Measurements from ENCODE around the gene OR52H1. TPM values are rescaled to one million over a fixed set of nuclear protein-coding genes. Genes with fewer than 3 reads are reported as not detected.

The OR52H1 gene
- total and polyA plus RNA-seq, 2 of the 4 experiments (the other 2 are of a cell fraction) = 0.18 TPM; not detected in 1

- peak within 1 kb of the TSS; percentile 35; the same call in 1 of the 2 replicates for H2AK5ac ChIP-seq (ENCODE audit: low read depth, low read length)
- peak within 1 kb of the TSS; percentile 49 for H3K4me3 ChIP-seq (ENCODE audit: insufficient read depth, low read depth, low read length)
- H3K4ac ChIP-seq (ENCODE audit: low read depth, low read length) = peak within 1 kb of the TSS; percentile 73
- H3K9ac ChIP-seq (ENCODE audit: low read depth, low read length) = peak within 1 kb of the TSS; percentile 58
- no peaks in the 10 kb centered on the region for H3K36me3 ChIP-seq (ENCODE audit: control insufficient read depth, insufficient read depth, low read length)
- peak within 1 kb of the TSS; percentile 67; the same call in 1 of the 3 replicates for H2BK15ac ChIP-seq (ENCODE audit: low read depth, low read length)
- peak within 1 kb of the TSS; percentile 62 to 83; a peak in 3 of 4 replicates for H4K8ac ChIP-seq (ENCODE audit: low read depth in 2 of 2, low read length in 2 of 2)
- H3K4me1 ChIP-seq (ENCODE audit: control insufficient read depth, insufficient read depth, low read length) = peaks cover 8% of the 10 kb centered on the region
- H4K5ac ChIP-seq (ENCODE audit: low read depth, low read length) = peak within 1 kb of the TSS; percentile 47
- H2AK9ac ChIP-seq (replicated peaks; ENCODE audit: low read depth, low read length, poor library complexity) = peak within 1 kb of the TSS; percentile 13
- peak within 1 kb of the TSS; percentile 92 for H3K23ac ChIP-seq (ENCODE audit: low read depth, low read length)
- no peaks in the 10 kb centered on the region for H3K9me3 ChIP-seq (ENCODE audit: control insufficient read depth, insufficient read depth, low read length)
- H2BK5ac ChIP-seq (ENCODE audit: low read depth, low read length, poor library complexity, severe bottlenecking) = peak within 1 kb of the TSS; percentile 1
- ATAC-seq (ENCODE audit: low read depth) (peak; percentile 66), DNase-seq (peak; percentile 35)
- dilution Hi-C loops (cut with HindIII; ENCODE audit: low sequenced_read_pairs, unreplicated experiment) = no loop called here
- ChIA-PET POLR2A (ENCODE audit: unreplicated experiment) (no interaction called here), CTCF (interaction anchor here (1.1 kb wide), 1 partner anchor 93 kb away, joined by 3 read pairs; the partner anchor contains the start of gene TRIM22)
- peak within 1 kb of the TSS; percentile 69 for H2AFZ ChIP-seq (replicated peaks; ENCODE audit: low read length, poor library complexity)
- 20% methylated on average over 1 of the region's 20 CpGs; no CpG with 5 or more reads in 1 of the 2 experiments for WGBS, 2 experiments (ENCODE audit: extremely low coverage in 2 of 2, insufficient read length in 1 of 2)
- H3K79me1 ChIP-seq (ENCODE audit: low read depth in 1 of 2, low read length in 2 of 2) = peaks cover 4 to 22% of the 10 kb centered on the region in 2 experiments; a peak in 3 of 4 replicates
- intact Hi-C loops (cut with micrococcal nuclease) = loop anchor here (10.0 kb wide), 1 partner anchor 1872 kb away; no protein-coding TSS in a partner anchor
- no peaks in the 10 kb centered on the region for H3K27me3 ChIP-seq (ENCODE audit: control insufficient read depth, insufficient read depth, low read length)
- H3K14ac ChIP-seq (replicated peaks; ENCODE audit: low read depth, low read length) = peak within 1 kb of the TSS; percentile 30
- H3K56ac ChIP-seq (ENCODE audit: extremely low read depth, insufficient read depth, low read length) = peak within 1 kb of the TSS; percentile 63; the same call in 1 of the 2 replicates
- peak within 1 kb of the TSS; percentile 31 for H3K27ac ChIP-seq (ENCODE audit: insufficient read depth, low read length)
- H3K18ac ChIP-seq (ENCODE audit: low read depth, low read length) = peak within 1 kb of the TSS; percentile 61
- H3K4me2 ChIP-seq (ENCODE audit: low read depth, low read length) = peak within 1 kb of the TSS; percentile 99
- H3K9me1 ChIP-seq (ENCODE audit: insufficient read depth, low read length) = peaks cover 1% of the 10 kb centered on the region; the same call in 1 of the 2 replicates
- H2BK120ac ChIP-seq (ENCODE audit: low read depth, low read length) = peak within 1 kb of the TSS; percentile 73
- in situ Hi-C loops (cut with MboI; ENCODE audit: low sequenced_read_pairs) = no loop called here
- peak within 1 kb of the TSS; percentile 42 for H2BK20ac ChIP-seq (ENCODE audit: low read depth, low read length)
- H4K20me1 ChIP-seq (ENCODE audit: insufficient read depth, low read length) = no peaks in the 10 kb centered on the region
- BruUV-seq (replicated peaks) = no TSS peak
- H4K91ac ChIP-seq (ENCODE audit: insufficient read depth, low read depth, low read length) = peak within 1 kb of the TSS; percentile 40
- TF ChIP-seq BHLHE40 (IDR thresholded peaks at IDR 0.05; ENCODE audit: low read depth, low read length) (no peak), NFE2L2 (IDR thresholded peaks at IDR 0.05; ENCODE audit: low read depth, low read length) (no peak), MAZ (IDR thresholded peaks at IDR 0.05; ENCODE audit: borderline replicate concordance, low read depth, low read length) (no peak), USF2 (IDR thresholded peaks at IDR 0.05; ENCODE audit: low read depth, low read length) (no peak), CEBPB (IDR thresholded peaks at IDR 0.05; ENCODE audit: low read depth, low read length) (no peak), MXI1 (IDR thresholded peaks at IDR 0.05; ENCODE audit: borderline replicate concordance, low read depth, low read length) (no peak), SMC3 (IDR thresholded peaks at IDR 0.05; ENCODE audit: low read depth, low read length) (no peak), CTCF (conservative IDR thresholded peaks at IDR 0.05; ENCODE audit: low read depth, low read length) (no peak), ELK1 (IDR thresholded peaks at IDR 0.05; ENCODE audit: borderline replicate concordance, low read depth, low read length) (no peak), FOS (IDR thresholded peaks at IDR 0.05; ENCODE audit: low read depth, low read length) (no peak), RFX5 (IDR thresholded peaks at IDR 0.05; ENCODE audit: low read depth, low read length) (no peak), POLR2A (IDR thresholded peaks at IDR 0.05; ENCODE audit: low read depth, low read length) (no peak), RAD21 (IDR thresholded peaks at IDR 0.05; ENCODE audit: low read length) (no peak), MAFK (IDR thresholded peaks at IDR 0.05; ENCODE audit: low read depth, low read length) (no peak), RCOR1 (IDR thresholded peaks at IDR 0.05; ENCODE audit: insufficient replicate concordance, low read length) (no peak)
Observed at GRCh38 chr11:5596607-5597201, 48.4 kb upstream of the OR52H1 start, which contains the start of gene TRIM6. Gene TRIM6, plus strand, starts transcription at chr11:5596637. Its CDS starts 261 bp downstream, at chr11:5596898.

All from IMR-90 (cell line).